Neutrophil (primary cell): Measurements from ENCODE around the gene CAMK4.

Experiments used
- H3K27ac ChIP-seq: fragments of 200-600 bp; sonication (generic); 2 replicates; pipeline ENCODE4 v1.5.1; 2016; ENCODE audit warnings: mild to moderate bottlenecking, moderate library complexity
- H3K27me3 ChIP-seq: fragments of 200-600 bp; sonication (generic); 2 replicates; pipeline ENCODE4 v1.6.0; 2016; ENCODE audit warnings: mild to moderate bottlenecking
- H3K36me3 ChIP-seq: fragments of 200-600 bp; sonication (generic); 2 replicates; pipeline ENCODE4 v1.5.1; 2017
- H3K4me1 ChIP-seq, 2 experiments: fragments of 200-600 bp in 1 of 2; sonication (generic) in 1 of 2; 1 replicate in 1 of 2; 2 replicates in 1 of 2; pipeline versions ENCODE4 v1.5.1 to v1.6.1; 2013 to 2016; ENCODE audit warnings: low read depth in 1 of 2, low read length in 1 of 2, mild to moderate bottlenecking in 1 of 2, moderate library complexity in 1 of 2; ENCODE audit not compliant: control insufficient read depth in 1 of 2, insufficient read depth in 1 of 2
- H3K4me3 ChIP-seq, 2 experiments: fragments of 200-600 bp in 1 of 2; sonication (generic) in 1 of 2; 1 replicate in 1 of 2; 2 replicates in 1 of 2; pipeline ENCODE4 v1.5.1; 2013 to 2016; ENCODE audit warnings: low read depth in 1 of 2, low read length in 1 of 2, mild to moderate bottlenecking in 1 of 2, moderate library complexity in 1 of 2
- H3K9me3 ChIP-seq: fragments of 200-600 bp; sonication (generic); 2 replicates; pipeline ENCODE4 v1.5.1; 2016
- TF ChIP-seq, protein P1 (sequence below): fragments of 200-600 bp; sonication (generic); IDR thresholded peaks from 2 replicates; pipeline ENCODE4 v1.5.1; 2016; ENCODE audit warnings: antibody characterized with exemption

CAMK4 gene

GRCh38 chr5:111223787-111224560 lies at the start of gene CAMK4:
TSS of gene CAMK4 (plus strand) at chr5:111224384. CDS start at chr5:111224484, 100 bp downstream.
- TF ChIP-seq, protein P1, sequence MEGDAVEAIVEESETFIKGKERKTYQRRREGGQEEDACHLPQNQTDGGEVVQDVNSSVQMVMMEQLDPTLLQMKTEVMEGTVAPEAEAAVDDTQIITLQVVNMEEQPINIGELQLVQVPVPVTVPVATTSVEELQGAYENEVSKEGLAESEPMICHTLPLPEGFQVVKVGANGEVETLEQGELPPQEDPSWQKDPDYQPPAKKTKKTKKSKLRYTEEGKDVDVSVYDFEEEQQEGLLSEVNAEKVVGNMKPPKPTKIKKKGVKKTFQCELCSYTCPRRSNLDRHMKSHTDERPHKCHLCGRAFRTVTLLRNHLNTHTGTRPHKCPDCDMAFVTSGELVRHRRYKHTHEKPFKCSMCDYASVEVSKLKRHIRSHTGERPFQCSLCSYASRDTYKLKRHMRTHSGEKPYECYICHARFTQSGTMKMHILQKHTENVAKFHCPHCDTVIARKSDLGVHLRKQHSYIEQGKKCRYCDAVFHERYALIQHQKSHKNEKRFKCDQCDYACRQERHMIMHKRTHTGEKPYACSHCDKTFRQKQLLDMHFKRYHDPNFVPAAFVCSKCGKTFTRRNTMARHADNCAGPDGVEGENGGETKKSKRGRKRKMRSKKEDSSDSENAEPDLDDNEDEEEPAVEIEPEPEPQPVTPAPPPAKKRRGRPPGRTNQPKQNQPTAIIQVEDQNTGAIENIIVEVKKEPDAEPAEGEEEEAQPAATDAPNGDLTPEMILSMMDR = no peak
- H3K27ac ChIP-seq = no peak within 1 kb of the TSS

DNA sequence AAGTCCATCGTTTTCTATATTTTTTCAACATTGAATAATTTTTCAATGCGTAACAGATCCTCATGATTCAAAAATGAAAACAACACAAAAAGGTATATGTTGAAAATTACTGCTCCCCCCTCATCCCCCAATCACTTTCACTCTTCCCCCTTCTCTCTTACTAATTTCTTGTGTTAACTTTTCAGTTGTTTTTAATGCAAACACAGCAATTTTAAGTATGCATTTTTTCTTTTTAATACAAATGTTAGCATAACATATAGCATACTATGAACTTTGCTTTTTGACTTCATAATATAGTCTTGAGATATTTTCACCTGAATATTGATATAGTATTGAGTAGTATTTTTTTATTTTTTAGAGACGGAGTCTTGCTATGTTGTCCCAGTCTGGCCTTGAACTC lies 41.1 kb upstream of the CAMK4 start:
- Histone ChIP-seq H3K9me3 (no peaks in the 10 kb centered on the region), H3K36me3 (no peaks in the 10 kb centered on the region), H3K27ac (no peak overlapping the region), H3K4me3 (no peak overlapping the region), H3K4me1 (no peaks in the 10 kb centered on the region), H3K27me3 (no peaks in the 10 kb centered on the region)
- TF ChIP-seq, protein P1 = no peak

More at GRCh38 chr5:111223787-111224560, at the start of gene CAMK4:
- Histone ChIP-seq H3K4me3 (no peak within 1 kb of the TSS), H3K36me3 (no peaks in the 10 kb centered on the region), H3K4me1 (no peaks in the 10 kb centered on the region), H3K9me3 (no peaks in the 10 kb centered on the region), H3K27me3 (peaks cover 76% of the 10 kb centered on the region)

DNA sequence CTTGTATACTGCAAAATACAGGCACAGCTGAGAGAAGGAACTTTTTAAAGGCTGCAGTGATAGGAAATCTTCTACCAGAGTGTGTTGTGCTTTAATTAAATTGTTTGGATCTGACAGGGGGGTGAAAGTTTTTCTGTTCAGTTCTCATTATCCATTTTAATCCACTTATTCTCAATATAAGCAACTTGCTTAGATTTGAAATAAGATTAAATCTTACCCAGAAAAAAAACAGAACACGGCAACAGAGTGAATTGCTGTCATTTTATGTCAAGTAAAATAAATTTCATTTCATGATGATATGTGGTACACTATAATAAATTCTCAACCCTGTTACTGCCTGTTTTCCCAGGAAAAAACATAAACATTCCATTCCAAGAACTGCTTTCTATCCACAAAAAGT lies 37.1 kb upstream of the CAMK4 start:
- Histone ChIP-seq H3K36me3 (no peaks in the 10 kb centered on the region), H3K4me1 (no peaks in the 10 kb centered on the region), H3K27me3 (no peaks in the 10 kb centered on the region), H3K4me3 (no peak overlapping the region), H3K27ac (no peak overlapping the region), H3K9me3 (no peaks in the 10 kb centered on the region)
- TF ChIP-seq, protein P1 = no peak

- Histone ChIP-seq H3K4me3 (no peak overlapping the region), H3K9me3 (no peaks in the 10 kb centered on the region), H3K27me3 (no peaks in the 10 kb centered on the region), H3K4me1 (no peaks in the 10 kb centered on the region), H3K27ac (no peak overlapping the region), H3K36me3 (no peaks in the 10 kb centered on the region)
- TF ChIP-seq, protein P1 = no peak
Measured at GRCh38 chr5:111194053-111194452, 30.1 kb upstream of the CAMK4 start.

DNA sequence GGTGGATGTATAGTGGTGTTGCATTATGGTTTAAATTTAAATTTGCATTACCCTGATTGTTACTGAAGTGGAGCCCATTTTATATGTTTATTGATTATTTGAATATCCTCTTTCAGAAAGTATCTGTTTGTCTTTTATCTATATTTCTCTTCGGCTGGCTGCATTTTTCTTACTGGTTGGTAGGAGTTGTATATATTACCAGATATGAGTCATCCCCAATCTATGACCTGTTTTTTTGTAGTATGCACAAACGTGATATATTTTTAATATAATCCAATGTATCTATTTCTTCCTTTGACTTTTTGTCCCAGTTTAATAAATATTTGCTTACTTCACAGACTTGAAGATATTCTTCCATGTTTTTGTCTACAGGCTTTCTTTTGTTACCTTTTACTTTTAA lies 29.3 kb upstream of the CAMK4 start:
- TF ChIP-seq, protein P1 = no peak
- H3K36me3 ChIP-seq = no peaks in the 10 kb centered on the region
- no peak overlapping the region for H3K4me3 ChIP-seq
- H3K4me1 ChIP-seq = no peaks in the 10 kb centered on the region
- no peaks in the 10 kb centered on the region for H3K27me3 ChIP-seq
- no peak overlapping the region for H3K27ac ChIP-seq
- no peaks in the 10 kb centered on the region for H3K9me3 ChIP-seq
